Activated T-helper 17 cell treated with anti-CD3 and anti-CD28 coated beads, Interleukin-2, amount 50 U/mL, for 72 hours (primary cell): ENCODE results near the gene DTNB. TPM values are rescaled to one million over a fixed set of nuclear protein-coding genes. Genes with fewer than 3 reads are reported as not detected.
"Not testable (repeated sequence)": the region's sequence is repeated elsewhere in the genome, so short reads cannot be mapped to it uniquely, and the experiment has no call there.

Experiments used
- ATAC-seq: fragments of 150-1000 bp; cut with Tn5 transposase; replicated peaks from 2 replicates; pipeline ENCODE4 v1.10.0; 2021; ENCODE audit warnings: mild to moderate bottlenecking, moderate library complexity
- H3K27ac Mint-ChIP-seq: one replicate; pipeline ENCODE4 v1.8.0; 2022; ENCODE audit warnings: mixed read lengths
- H3K27me3 Mint-ChIP-seq: one replicate; pipeline ENCODE4 v1.8.0; 2022; ENCODE audit warnings: mixed read lengths
- H3K36me3 Mint-ChIP-seq: one replicate; pipeline ENCODE4 v1.8.0; 2022; ENCODE audit warnings: low read depth, mild to moderate bottlenecking, mixed read lengths
- H3K4me1 Mint-ChIP-seq: one replicate; pipeline ENCODE4 v1.8.0; 2022; ENCODE audit warnings: mixed read lengths
- H3K4me3 Mint-ChIP-seq: one replicate; pipeline ENCODE4 v1.8.0; 2022; ENCODE audit warnings: mild to moderate bottlenecking, mixed read lengths
- H3K9me3 Mint-ChIP-seq: one replicate; pipeline ENCODE4 v1.8.0; 2022; ENCODE audit warnings: mixed read lengths
- total RNA-seq, 2 donors: library from RNA; stranded (reverse); gene quantifications; one replicate each; pipeline ENCODE4 v1.2.3, GENCODE V29; 2022

Gene DTNB
- total RNA-seq, result 10 to 100 TPM; 10.0 to 11.8 TPM

- H3K27ac Mint-ChIP-seq, result peak within 1 kb of the TSS; percentile 24
- no peaks in the 10 kb centered on the region for H3K27me3 Mint-ChIP-seq
- H3K4me3 Mint-ChIP-seq, result peak within 1 kb of the TSS; percentile 85
- H3K9me3 Mint-ChIP-seq, result no peaks in the 10 kb centered on the region
- H3K36me3 Mint-ChIP-seq, result no peaks in the 10 kb centered on the region
- H3K4me1 Mint-ChIP-seq, result peaks cover 11% of the 10 kb centered on the region
- peak; percentile 74 for ATAC-seq
These were observed at the start of gene DTNB for GRCh38 chr2:25673300-25674076. TSS of gene DTNB (minus strand) at chr2:25673577. CDS start at chr2:25652660, 20,917 bp downstream.

GRCh38 chr2:25722224-25722623 is 48.8 kb upstream of the DTNB start:
- Mint-ChIP-seq H3K4me1 (no peaks in the 10 kb centered on the region), H3K4me3 (no peak overlapping the region), H3K27ac (no peak overlapping the region), H3K9me3 (no peaks in the 10 kb centered on the region), H3K27me3 (peaks cover 4% of the 10 kb centered on the region), H3K36me3 (no peaks in the 10 kb centered on the region)
- ATAC-seq, result peak; percentile 35

DNA sequence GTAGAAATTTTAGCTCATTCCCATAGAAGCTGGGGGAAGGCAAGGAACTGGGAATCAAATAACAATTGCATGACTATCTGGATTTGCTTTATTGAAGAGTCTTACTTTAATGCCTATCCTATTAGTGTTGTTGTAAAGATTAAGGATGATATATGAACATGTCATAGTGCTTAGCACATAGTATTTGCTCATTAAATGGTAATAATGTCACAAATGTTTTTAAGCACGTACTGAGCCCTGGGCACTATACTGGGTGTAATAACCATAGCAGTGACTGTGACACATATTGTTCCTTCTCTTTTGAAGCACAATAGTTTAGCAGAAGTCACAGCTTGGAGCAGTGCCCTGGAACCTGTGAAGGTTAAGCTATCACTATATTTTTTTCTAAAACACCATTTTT is 47.2 kb upstream of the DTNB start:
- Mint-ChIP-seq H3K27me3 (peaks cover 4% of the 10 kb centered on the region), H3K4me1 (no peaks in the 10 kb centered on the region), H3K4me3 (no peak overlapping the region), H3K36me3 (no peaks in the 10 kb centered on the region), H3K9me3 (no peaks in the 10 kb centered on the region), H3K27ac (no peak overlapping the region)
- ATAC-seq, result no peak

GRCh38 chr2:25714740-25715139 is 41.4 kb upstream of the DTNB start:
- peaks cover 8% of the 10 kb centered on the region for H3K4me1 Mint-ChIP-seq
- no peaks in the 10 kb centered on the region for H3K36me3 Mint-ChIP-seq
- peaks cover 10% of the 10 kb centered on the region for H3K27me3 Mint-ChIP-seq
- H3K4me3 Mint-ChIP-seq, result no peak overlapping the region
- no peak for ATAC-seq
- H3K9me3 Mint-ChIP-seq, result no peaks in the 10 kb centered on the region
- H3K27ac Mint-ChIP-seq, result no peak overlapping the region

GRCh38 chr2:25712455-25712854 is 39.1 kb upstream of the DTNB start:
- peaks cover 8% of the 10 kb centered on the region for H3K4me1 Mint-ChIP-seq
- ATAC-seq, result no peak
- no peaks in the 10 kb centered on the region for H3K36me3 Mint-ChIP-seq
- no peaks in the 10 kb centered on the region for H3K9me3 Mint-ChIP-seq
- peaks cover 19% of the 10 kb centered on the region for H3K27me3 Mint-ChIP-seq
- H3K4me3 Mint-ChIP-seq, result no peak overlapping the region
- H3K27ac Mint-ChIP-seq, result no peak overlapping the region

DNA sequence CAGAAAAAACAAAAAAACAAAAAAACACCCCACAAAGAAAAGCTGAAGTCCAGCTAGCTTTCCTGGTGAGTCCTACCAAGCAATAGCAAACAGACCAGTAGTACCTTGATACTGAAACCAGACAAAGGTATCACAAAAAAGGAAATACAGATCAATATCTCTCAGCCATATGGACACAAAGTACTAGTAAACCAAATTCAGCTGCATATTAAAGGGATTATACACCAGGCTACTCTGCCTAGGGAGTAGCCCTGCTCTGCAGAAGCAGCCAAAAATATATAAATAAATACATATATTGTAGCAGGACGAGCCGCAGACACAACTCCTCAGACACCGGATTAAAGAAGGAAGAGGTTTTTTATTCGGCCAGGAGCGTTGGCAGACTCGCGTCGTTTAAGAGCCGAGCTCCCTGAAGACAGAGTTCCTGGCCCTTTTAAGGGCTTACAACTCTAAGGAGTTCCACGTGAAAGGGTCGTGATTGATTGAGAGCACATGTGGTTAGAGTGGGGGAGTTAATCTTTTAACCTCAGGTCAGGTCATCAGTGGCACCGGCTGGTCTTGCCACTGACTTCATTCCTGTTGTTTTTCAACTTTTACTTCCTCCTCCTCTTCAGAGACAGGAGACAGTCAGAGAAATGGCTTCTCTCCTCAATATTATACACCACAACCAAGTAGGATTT is 38.4 kb upstream of the DTNB start:
- Mint-ChIP-seq H3K27me3 (peaks cover 19% of the 10 kb centered on the region), H3K9me3 (no peaks in the 10 kb centered on the region)
- ATAC-seq, result no peak

GRCh38 chr2:25710750-25711149 is 37.4 kb upstream of the DTNB start:
- peaks cover 8% of the 10 kb centered on the region for H3K4me1 Mint-ChIP-seq
- no peak overlapping the region for H3K27ac Mint-ChIP-seq
- H3K36me3 Mint-ChIP-seq, result no peaks in the 10 kb centered on the region
- H3K9me3 Mint-ChIP-seq, result no peaks in the 10 kb centered on the region
- ATAC-seq, result peak; percentile 56
- peaks cover 19% of the 10 kb centered on the region for H3K27me3 Mint-ChIP-seq
- no peak overlapping the region for H3K4me3 Mint-ChIP-seq

More for the DNA sequence above, 38.4 kb upstream of the DTNB start:
- Mint-ChIP-seq H3K27ac (no peak overlapping the region), H3K4me1 (peaks cover 8% of the 10 kb centered on the region), H3K4me3 (peak overlapping the region; percentile 41), H3K36me3 (no peaks in the 10 kb centered on the region)

DNA sequence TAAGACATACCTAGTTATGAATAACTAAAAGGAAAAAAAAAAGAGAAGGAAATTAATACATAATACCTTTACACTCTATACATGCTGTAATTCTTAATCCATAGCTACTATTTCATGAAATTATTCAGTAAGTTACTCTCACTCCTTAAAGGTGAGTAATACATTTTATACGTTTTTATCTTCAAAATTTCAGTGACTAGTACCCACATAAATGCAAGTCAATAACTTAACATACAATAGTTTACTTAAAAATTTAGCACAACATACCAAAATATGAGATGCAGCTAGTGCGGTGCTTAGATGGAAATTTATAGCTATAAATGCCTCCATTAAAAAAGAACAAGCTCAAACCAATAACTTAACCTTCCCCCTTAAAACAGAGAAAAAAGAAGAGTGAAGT is 36.0 kb upstream of the DTNB start:
- Mint-ChIP-seq H3K9me3 (no peaks in the 10 kb centered on the region), H3K27me3 (peaks cover 19% of the 10 kb centered on the region), H3K4me1 (peaks cover 8% of the 10 kb centered on the region), H3K4me3 (no peak overlapping the region), H3K36me3 (no peaks in the 10 kb centered on the region), H3K27ac (no peak overlapping the region)
- ATAC-seq, result no peak

- no peak for ATAC-seq
- no peak overlapping the region for H3K4me3 Mint-ChIP-seq
These were observed 34.7 kb upstream of the DTNB start for GRCh38 chr2:25707927-25708590.

GRCh38 chr2:25705575-25705974 is 32.2 kb upstream of the DTNB start:
- not testable (repeated sequence) for H3K27ac Mint-ChIP-seq, H3K27me3 Mint-ChIP-seq, H3K9me3 Mint-ChIP-seq, ATAC-seq, H3K4me3 Mint-ChIP-seq, H3K4me1 Mint-ChIP-seq, H3K36me3 Mint-ChIP-seq

More at GRCh38 chr2:25707927-25708590, 34.7 kb upstream of the DTNB start:
- no peak overlapping the region for H3K27ac Mint-ChIP-seq
- no peaks in the 10 kb centered on the region for H3K9me3 Mint-ChIP-seq
- peaks cover 8% of the 10 kb centered on the region for H3K4me1 Mint-ChIP-seq
- H3K27me3 Mint-ChIP-seq, result peaks cover 19% of the 10 kb centered on the region
- H3K36me3 Mint-ChIP-seq, result no peaks in the 10 kb centered on the region

DNA sequence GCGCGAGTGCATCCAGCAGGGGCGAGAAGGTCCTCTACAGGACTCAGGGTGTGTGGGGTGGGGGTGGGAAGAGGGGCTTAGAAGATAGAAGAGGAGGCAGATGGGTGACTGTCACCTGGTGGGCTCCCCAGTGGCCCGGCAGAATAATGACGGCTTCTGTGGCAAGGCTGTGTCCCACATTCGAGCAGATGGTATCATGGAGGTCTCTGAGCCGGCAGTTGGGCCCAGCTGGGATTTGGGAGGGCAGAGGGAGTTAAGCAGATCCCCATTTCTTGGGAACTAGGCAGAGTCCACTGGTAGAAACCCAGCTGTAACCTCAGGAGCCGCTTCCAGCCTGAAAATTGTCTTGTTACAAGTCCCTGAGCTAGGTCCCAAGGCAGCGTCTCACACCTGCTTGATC is 28.4 kb upstream of the DTNB start:
- Mint-ChIP-seq H3K4me3 (no peak overlapping the region), H3K9me3 (no peaks in the 10 kb centered on the region), H3K27me3 (no peaks in the 10 kb centered on the region), H3K36me3 (no peaks in the 10 kb centered on the region), H3K27ac (no peak overlapping the region), H3K4me1 (no peaks in the 10 kb centered on the region)
- no peak for ATAC-seq

- H3K4me1 Mint-ChIP-seq, result no peaks in the 10 kb centered on the region
- no peaks in the 10 kb centered on the region for H3K36me3 Mint-ChIP-seq
- peak; percentile 52 for ATAC-seq
- H3K27ac Mint-ChIP-seq, result no peak overlapping the region
- no peaks in the 10 kb centered on the region for H3K9me3 Mint-ChIP-seq
- H3K4me3 Mint-ChIP-seq, result no peak overlapping the region
- H3K27me3 Mint-ChIP-seq, result no peaks in the 10 kb centered on the region
These were observed 26.9 kb upstream of the DTNB start for GRCh38 chr2:25700221-25700660.

GRCh38 chr2:25699216-25699615 is 25.8 kb upstream of the DTNB start:
- H3K36me3 Mint-ChIP-seq, result no peaks in the 10 kb centered on the region

GRCh38 chr2:25698752-25699151 is 25.4 kb upstream of the DTNB start:
- Mint-ChIP-seq H3K9me3 (no peaks in the 10 kb centered on the region), H3K4me1 (no peaks in the 10 kb centered on the region), H3K36me3 (no peaks in the 10 kb centered on the region), H3K27ac (no peak overlapping the region), H3K4me3 (no peak overlapping the region), H3K27me3 (no peaks in the 10 kb centered on the region)
- ATAC-seq, result peak; percentile 66

More at GRCh38 chr2:25699216-25699615, 25.8 kb upstream of the DTNB start:
- Mint-ChIP-seq H3K4me1 (no peaks in the 10 kb centered on the region), H3K9me3 (no peaks in the 10 kb centered on the region), H3K27ac (no peak overlapping the region), H3K27me3 (no peaks in the 10 kb centered on the region), H3K4me3 (no peak overlapping the region)
- ATAC-seq, result no peak
